H9 (cell line): ENCODE data around the gene PRKAR2B. TPM values are rescaled to one million over a fixed set of nuclear protein-coding genes. Genes with fewer than 3 reads are reported as not detected.

Experiments
- DNase-seq: peaks from one replicate; pipeline ENCODE4 v3.0.0-alpha.2; 2017
- H2AFZ ChIP-seq: one replicate; pipeline ENCODE4 v1.6.1; 2013; ENCODE audit warnings: mild to moderate bottlenecking, low read length, control low read depth, moderate library complexity
- H2AK5ac ChIP-seq: 2 replicates; pipeline ENCODE4 v1.6.1; 2013; ENCODE audit warnings: low read length, control low read depth, mixed read lengths; ENCODE audit not compliant: insufficient read length
- H2BK120ac ChIP-seq: one replicate; pipeline ENCODE4 v1.6.1; 2013; ENCODE audit warnings: low read depth, mild to moderate bottlenecking, low read length, control low read depth, inconsistent platforms; ENCODE audit not compliant: poor library complexity, severe bottlenecking
- H2BK12ac ChIP-seq: 2 replicates; pipeline ENCODE4 v1.6.1; 2013; ENCODE audit warnings: low read length, control low read depth, mixed read lengths, low read depth; ENCODE audit not compliant: insufficient read length
- H2BK15ac ChIP-seq: 2 replicates; pipeline ENCODE4 v1.6.1; 2013; ENCODE audit warnings: low read depth, low read length, control low read depth
- H2BK20ac ChIP-seq: one replicate; pipeline ENCODE4 v1.6.1; 2013; ENCODE audit warnings: low read depth, mild to moderate bottlenecking, low read length, control low read depth, inconsistent platforms; ENCODE audit not compliant: poor library complexity, severe bottlenecking
- H2BK5ac ChIP-seq: 2 replicates; pipeline ENCODE4 v1.6.1; 2013; ENCODE audit warnings: low read length, control low read depth, mixed read lengths; ENCODE audit not compliant: insufficient read length
- H3K14ac ChIP-seq: 2 replicates; pipeline ENCODE4 v1.6.1; 2013; ENCODE audit warnings: low read length, control low read depth; ENCODE audit not compliant: insufficient read depth
- H3K18ac ChIP-seq: 2 replicates; pipeline ENCODE4 v1.6.1; 2013; ENCODE audit warnings: low read depth, mild to moderate bottlenecking, mixed read lengths, low read length, control low read depth; ENCODE audit not compliant: insufficient read length
- H3K23ac ChIP-seq: 2 replicates; pipeline ENCODE4 v1.6.1; 2013; ENCODE audit warnings: low read length, control low read depth, mixed read lengths, low read depth; ENCODE audit not compliant: insufficient read length
- H3K23me2 ChIP-seq: 2 replicates; pipeline ENCODE4 v1.6.1; 2013; ENCODE audit warnings: low read depth, mild to moderate bottlenecking, mixed read lengths, low read length, control low read depth; ENCODE audit not compliant: insufficient read length, poor library complexity, severe bottlenecking
- H3K27ac ChIP-seq: 2 replicates; pipeline ENCODE4 v1.5.1; 2013; ENCODE audit warnings: low read length, control low read depth, mixed read lengths, low read depth; ENCODE audit not compliant: insufficient read length
- H3K27me3 ChIP-seq: 2 replicates; pipeline ENCODE4 v1.6.1; 2013; ENCODE audit warnings: low read length, control low read depth, inconsistent platforms; ENCODE audit not compliant: insufficient read depth
- H3K4ac ChIP-seq: 2 replicates; pipeline ENCODE4 v1.6.1; 2013; ENCODE audit warnings: low read depth, mild to moderate bottlenecking, control low read depth, inconsistent platforms, low read length, moderate library complexity
- H3K4me1 ChIP-seq: 2 replicates; pipeline ENCODE4 v1.6.1; 2013; ENCODE audit warnings: low read length, control low read depth, inconsistent platforms; ENCODE audit not compliant: insufficient read depth
- H3K4me2 ChIP-seq: 2 replicates; pipeline ENCODE4 v1.6.1; 2013; ENCODE audit warnings: low read length, control low read depth, mixed read lengths; ENCODE audit not compliant: insufficient read length, insufficient read depth
- H3K56ac ChIP-seq: 2 replicates; pipeline ENCODE4 v1.6.1; 2013; ENCODE audit warnings: low read depth, mild to moderate bottlenecking, mixed read lengths, low read length, control low read depth; ENCODE audit not compliant: insufficient read length
- H3K79me1 ChIP-seq: 2 replicates; pipeline ENCODE4 v1.6.1; 2013; ENCODE audit warnings: low read depth, mild to moderate bottlenecking, moderate library complexity, low read length, control low read depth, inconsistent platforms; ENCODE audit not compliant: insufficient read depth, poor library complexity, severe bottlenecking
- H3K79me2 ChIP-seq: 2 replicates; pipeline ENCODE4 v1.6.1; 2013; ENCODE audit warnings: low read length, control low read depth, inconsistent platforms; ENCODE audit not compliant: insufficient read depth
- H3K9ac ChIP-seq: 2 replicates; pipeline ENCODE4 v1.6.1; 2013; ENCODE audit warnings: low read length, control low read depth, mixed read lengths; ENCODE audit not compliant: insufficient read length; ENCODE audit errors: extremely low read depth
- H3K9me3 ChIP-seq: one replicate; pipeline ENCODE4 v1.6.1; 2013; ENCODE audit warnings: low read depth, low read length, inconsistent platforms; ENCODE audit not compliant: control insufficient read depth
- H3T11ph ChIP-seq: one replicate; pipeline ENCODE4 v1.6.1; 2013; ENCODE audit warnings: mild to moderate bottlenecking, low read length, control low read depth, inconsistent platforms
- H4K20me1 ChIP-seq: one replicate; pipeline ENCODE4 v1.6.1; 2013; ENCODE audit not compliant: control insufficient read depth, insufficient read length, insufficient read depth
- H4K5ac ChIP-seq: 2 replicates; pipeline ENCODE4 v1.6.1; 2013; ENCODE audit warnings: low read depth, mild to moderate bottlenecking, mixed read lengths, low read length, control low read depth; ENCODE audit not compliant: insufficient read length
- H4K8ac ChIP-seq: replicated peaks from 2 replicates; pipeline ENCODE4 v1.6.1; 2013; ENCODE audit warnings: low read length, control low read depth, mixed read lengths, low read depth; ENCODE audit not compliant: insufficient read length
- H4K91ac ChIP-seq: 2 replicates; pipeline ENCODE4 v1.6.1; 2013; ENCODE audit warnings: low read depth, mild to moderate bottlenecking, moderate library complexity, mixed read lengths, low read length, control low read depth; ENCODE audit not compliant: insufficient read length
- H3K27ac Mint-ChIP-seq, 3 experiments: 2 replicates in 2 of 3; 3 replicates in 1 of 3; pipeline ENCODE4 v1.8.0; 2020 to 2021; ENCODE audit warnings: mixed read lengths in 3 of 3, mild to moderate bottlenecking in 1 of 3, moderate library complexity in 1 of 3
- H3K27me3 Mint-ChIP-seq: 2 replicates; pipeline ENCODE4 v1.8.0; 2021; ENCODE audit warnings: low read depth, mild to moderate bottlenecking, moderate library complexity, mixed read lengths
- H3K36me3 Mint-ChIP-seq, 3 experiments: 2 replicates in 2 of 3; 3 replicates in 1 of 3; pipeline ENCODE4 v1.8.0; 2020 to 2021; ENCODE audit warnings: low read depth in 3 of 3, mixed read lengths in 3 of 3; ENCODE audit not compliant: insufficient read depth in 1 of 3
- H3K4me1 Mint-ChIP-seq, 2 experiments: 2 replicates each; pipeline ENCODE4 v1.8.0; 2020; ENCODE audit warnings: mixed read lengths in 2 of 2
- H3K4me3 Mint-ChIP-seq, 2 experiments: 2 replicates in 1 of 2; 3 replicates in 1 of 2; pipeline ENCODE4 v1.8.0; 2020 to 2021; ENCODE audit warnings: mild to moderate bottlenecking in 2 of 2, mixed read lengths in 2 of 2, moderate library complexity in 1 of 2
- H3K9me3 Mint-ChIP-seq, 2 experiments: 2 replicates in 1 of 2; 3 replicates in 1 of 2; pipeline ENCODE4 v1.8.0; 2020; ENCODE audit warnings: mild to moderate bottlenecking in 2 of 2, mixed read lengths in 2 of 2, moderate library complexity in 1 of 2
- WGBS: extraction: QIAGEN DNeasy Blood & Tissue Kit; methylation state at CpG from one replicate; pipeline ENCODE4 v1.1.7; 2013; ENCODE audit warnings: missing lambda C conversion rate, low lambda C conversion rate, mixed read lengths; ENCODE audit not compliant: insufficient read length; ENCODE audit errors: extremely low coverage; 5-methylcytosine and 5-hydroxymethylcytosine counted together
- total RNA-seq: library from RNA; stranded (reverse); gene quantifications from 2 replicates; pipeline ENCODE4 v1.2.1, GENCODE V29; 2021
- TF ChIP-seq, protein P1 (sequence below): fragments of 200-600 bp; sonication (generic); conservative IDR thresholded peaks from 3 replicates; pipeline ENCODE4 v1.8.0; 2021; ENCODE audit warnings: antibody characterized with exemption, mild to moderate bottlenecking

The PRKAR2B gene
- total RNA-seq, 1 experiment from 2014 or later, result 16.6 TPM

GRCh38 chr7:107007007-107007891 lies 37.3 kb upstream of the PRKAR2B start:
- Histone ChIP-seq H3K4me1 (no peaks in the 10 kb centered on the region), H4K8ac (no peak overlapping the region), H2AK5ac (no peak overlapping the region), H3K23ac (no peak overlapping the region), H2BK20ac (no peak overlapping the region), H3K27me3 (no peaks in the 10 kb centered on the region), H3K18ac (no peak overlapping the region), H3K9me3 (no peaks in the 10 kb centered on the region), H3T11ph (no peak overlapping the region), H3K4ac (no peak overlapping the region), H4K5ac (no peak overlapping the region), H3K9ac (no peak overlapping the region), H3K79me1 (no peaks in the 10 kb centered on the region), H2BK12ac (no peak overlapping the region), H2BK15ac (no peak overlapping the region), H2AFZ (peak overlapping the region; percentile 36), H2BK120ac (no peak overlapping the region), H3K4me2 (no peak overlapping the region), H2BK5ac (no peak overlapping the region), H4K91ac (no peak overlapping the region), H3K79me2 (no peaks in the 10 kb centered on the region), H3K14ac (no peak overlapping the region), H3K27ac (no peak overlapping the region), H3K23me2 (no peaks in the 10 kb centered on the region), H4K20me1 (no peaks in the 10 kb centered on the region), H3K56ac (no peak overlapping the region)
- TF ChIP-seq, protein P1, sequence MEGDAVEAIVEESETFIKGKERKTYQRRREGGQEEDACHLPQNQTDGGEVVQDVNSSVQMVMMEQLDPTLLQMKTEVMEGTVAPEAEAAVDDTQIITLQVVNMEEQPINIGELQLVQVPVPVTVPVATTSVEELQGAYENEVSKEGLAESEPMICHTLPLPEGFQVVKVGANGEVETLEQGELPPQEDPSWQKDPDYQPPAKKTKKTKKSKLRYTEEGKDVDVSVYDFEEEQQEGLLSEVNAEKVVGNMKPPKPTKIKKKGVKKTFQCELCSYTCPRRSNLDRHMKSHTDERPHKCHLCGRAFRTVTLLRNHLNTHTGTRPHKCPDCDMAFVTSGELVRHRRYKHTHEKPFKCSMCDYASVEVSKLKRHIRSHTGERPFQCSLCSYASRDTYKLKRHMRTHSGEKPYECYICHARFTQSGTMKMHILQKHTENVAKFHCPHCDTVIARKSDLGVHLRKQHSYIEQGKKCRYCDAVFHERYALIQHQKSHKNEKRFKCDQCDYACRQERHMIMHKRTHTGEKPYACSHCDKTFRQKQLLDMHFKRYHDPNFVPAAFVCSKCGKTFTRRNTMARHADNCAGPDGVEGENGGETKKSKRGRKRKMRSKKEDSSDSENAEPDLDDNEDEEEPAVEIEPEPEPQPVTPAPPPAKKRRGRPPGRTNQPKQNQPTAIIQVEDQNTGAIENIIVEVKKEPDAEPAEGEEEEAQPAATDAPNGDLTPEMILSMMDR, result no peak
- peaks cover 0 to 7% of the 10 kb centered on the region in 2 experiments; a peak in 3 of 4 replicates for H3K4me1 Mint-ChIP-seq
- no peak overlapping the region for H3K4me3 Mint-ChIP-seq
- no peaks in the 10 kb centered on the region for H3K9me3 Mint-ChIP-seq
- no CpG with 5 or more reads among the region's 6 CpGs for WGBS
- no peaks in the 10 kb centered on the region for H3K36me3 Mint-ChIP-seq
- no peak for DNase-seq
- H3K27ac Mint-ChIP-seq, result peak overlapping the region in 1 of 3 experiments; percentile 37; a peak in 1 of 7 replicates
- H3K27me3 Mint-ChIP-seq, result no peaks in the 10 kb centered on the region
